Small intestine (tissue), 7 donors: ENCODE measurements around the gene MKRN3. TPM values are rescaled to one million over a fixed set of nuclear protein-coding genes. Genes with fewer than 3 reads are reported as not detected.
A peak's percentile ranks its signal among the peaks of the same experiment; 100 is the strongest.

Source experiments
- DNase-seq, 2 donors: peaks; one replicate each; pipeline versions ENCODE4 v3.0.0 to v3.0.0-alpha.2; 2013
- FAIRE-seq: peaks from 2 replicates; lab custom pipeline; 2012; peaks lifted over from hg19 to GRCh38; lab: Jason Lieb, UNC
- H3K27ac ChIP-seq, 3 donors: one replicate each; pipeline ENCODE4 v1.5.1; 2013; ENCODE audit warnings: low read length in 2 of 3, mild to moderate bottlenecking in 2 of 3, control low read depth in 1 of 3, inconsistent platforms in 1 of 3, low read depth in 1 of 3, moderate library complexity in 1 of 3
- H3K27me3 ChIP-seq, 3 donors: one replicate each; pipeline ENCODE4 v1.6.1; 2013; ENCODE audit warnings: low read length in 3 of 3, inconsistent platforms in 1 of 3; ENCODE audit not compliant: control insufficient read depth in 3 of 3, insufficient read depth in 3 of 3
- H3K36me3 ChIP-seq, 3 donors: one replicate each; pipeline ENCODE4 v1.6.1; 2013; ENCODE audit warnings: low read length in 3 of 3, inconsistent platforms in 1 of 3, low read depth in 1 of 3, mild to moderate bottlenecking in 1 of 3, moderate library complexity in 1 of 3; ENCODE audit not compliant: control insufficient read depth in 3 of 3, insufficient read depth in 2 of 3
- H3K4me1 ChIP-seq, 3 donors: one replicate each; pipeline ENCODE4 v1.6.1; 2013; ENCODE audit warnings: low read length in 2 of 3, inconsistent platforms in 1 of 3, low read depth in 1 of 3, mild to moderate bottlenecking in 1 of 3, moderate library complexity in 1 of 3; ENCODE audit not compliant: control insufficient read depth in 3 of 3, insufficient read depth in 2 of 3
- H3K4me3 ChIP-seq, 3 donors: one replicate each; pipeline ENCODE4 v1.5.1; 2013; ENCODE audit warnings: low read length in 3 of 3, control low read depth in 1 of 3, inconsistent platforms in 1 of 3, low read depth in 1 of 3, mild to moderate bottlenecking in 1 of 3, moderate library complexity in 1 of 3
- H3K9me3 ChIP-seq, 2 donors: one replicate each; pipeline ENCODE4 v1.6.1; 2013; ENCODE audit warnings: low read depth in 1 of 2, low read length in 1 of 2; ENCODE audit not compliant: control insufficient read depth in 2 of 2, insufficient read depth in 1 of 2
- WGBS, 3 donors: extraction: QIAGEN DNeasy Blood & Tissue Kit; methylation state at CpG; one replicate each; pipeline ENCODE4 v1.1.7; 2013; 5-methylcytosine and 5-hydroxymethylcytosine counted together
- polyA plus RNA-seq, 4 donors: library from polyadenylated mRNA; stranded (reverse) in 3 of 4; unstranded in 1 of 4; fragments of 200-250 nt in 3 of 4; fragments of 120-200 nt in 1 of 4; gene quantifications; one replicate each; pipeline versions ENCODE4 v1.2.1 to v1.2.3, GENCODE V29; 2013
- donor health status: healthy with polysubstance abuse.
- donor health status: control.
- donor health status: control.
- donor health status: Bipolar disorder and iron deficiency.
- donor health status: healthy.

Gene MKRN3
- polyA plus RNA-seq, 4 donors = 0.38 to 0.39 TPM; not detected in 2

- WGBS, 3 donors = 47 to 65% (median 59%) methylated on average over 4 of the region's 4 CpGs
- FAIRE-seq = no peak
- peaks cover 0 to 6% of the 10 kb centered on the region in 2 donors for H3K9me3 ChIP-seq
Observed at GRCh38 chr15:23539892-23540291, 25.6 kb upstream of the MKRN3 start.

GRCh38 chr15:23546158-23546557 lies 19.3 kb upstream of the MKRN3 start:
- no peak overlapping the region for H3K27ac ChIP-seq
- peaks cover 0 to 2% of the 10 kb centered on the region in 2 donors for H3K9me3 ChIP-seq
- no peak for FAIRE-seq
- H3K4me1 ChIP-seq = no peaks in the 10 kb centered on the region
- no peaks in the 10 kb centered on the region for H3K27me3 ChIP-seq
- no peak overlapping the region for H3K4me3 ChIP-seq
- no peaks in the 10 kb centered on the region for H3K36me3 ChIP-seq
- no peak for DNase-seq

More at GRCh38 chr15:23539892-23540291, 25.6 kb upstream of the MKRN3 start:
- no peak overlapping the region for H3K4me3 ChIP-seq
- no peak for DNase-seq
- no peaks in the 10 kb centered on the region for H3K36me3 ChIP-seq
- no peak overlapping the region for H3K27ac ChIP-seq
- no peaks in the 10 kb centered on the region for H3K27me3 ChIP-seq
- H3K4me1 ChIP-seq = no peaks in the 10 kb centered on the region

DNA sequence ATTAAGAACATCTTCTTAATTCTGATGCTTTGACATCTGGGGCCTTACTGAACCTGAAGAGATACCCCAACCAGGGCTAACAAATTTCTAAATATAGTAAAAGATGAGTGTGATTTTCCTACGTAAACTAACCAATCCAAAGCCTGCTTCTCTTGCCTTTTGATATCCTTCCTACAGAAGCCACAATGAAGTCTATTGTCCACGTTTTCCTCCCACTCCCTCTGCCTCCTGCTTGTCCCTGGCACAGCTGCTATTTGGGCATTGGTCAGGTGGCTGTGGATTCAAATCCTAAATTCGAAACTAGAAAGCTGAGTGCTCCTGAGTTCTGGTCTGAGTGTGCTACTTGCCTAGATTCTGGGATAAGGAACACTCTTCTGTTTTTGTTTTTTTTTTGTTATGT lies 17.4 kb upstream of the MKRN3 start:
- H3K9me3 ChIP-seq = peaks cover 0 to 2% of the 10 kb centered on the region in 2 donors
- H3K27me3 ChIP-seq = no peaks in the 10 kb centered on the region
- H3K36me3 ChIP-seq = no peaks in the 10 kb centered on the region
- DNase-seq (no peak), FAIRE-seq (no peak)
- WGBS, 3 donors = 38 to 50% (median 41%) methylated on average over 3 of the region's 3 CpGs
- H3K4me1 ChIP-seq = no peaks in the 10 kb centered on the region
- no peak overlapping the region for H3K4me3 ChIP-seq
- H3K27ac ChIP-seq = no peak overlapping the region

- Histone ChIP-seq H3K4me3 (no peak overlapping the region), H3K27me3 (no peaks in the 10 kb centered on the region), H3K4me1 (no peaks in the 10 kb centered on the region), H3K9me3 (peaks cover 0 to 5% of the 10 kb centered on the region in 2 donors), H3K36me3 (no peaks in the 10 kb centered on the region), H3K27ac (no peak overlapping the region)
- FAIRE-seq = no peak
- 48 to 64% (median 56%) methylated on average over 19 of the region's 19 CpGs for WGBS, 3 donors
- DNase-seq = no peak
Observed at GRCh38 chr15:23561914-23562313, 3.6 kb upstream of the MKRN3 start.

GRCh38 chr15:23564821-23565394 lies 566 bp upstream of the MKRN3 start:
- Histone ChIP-seq H3K36me3 (no peaks in the 10 kb centered on the region), H3K27ac (peak overlapping the region in 1 of 3 donors; percentile 45), H3K4me1 (no peaks in the 10 kb centered on the region), H3K27me3 (no peaks in the 10 kb centered on the region), H3K9me3 (peaks cover 0 to 5% of the 10 kb centered on the region in 2 donors), H3K4me3 (no peak overlapping the region)
- FAIRE-seq = no peak
- WGBS, 3 donors = 84 to 85% (median 84%) methylated on average over 14 of the region's 14 CpGs
- DNase-seq = no peak

- FAIRE-seq (no peak), DNase-seq (no peak)
- Histone ChIP-seq H3K9me3 (peaks cover 0 to 5% of the 10 kb centered on the region in 2 donors), H3K27ac (peak overlapping the region in 1 of 3 donors; percentile 14), H3K4me1 (no peaks in the 10 kb centered on the region), H3K27me3 (no peaks in the 10 kb centered on the region), H3K36me3 (no peaks in the 10 kb centered on the region), H3K4me3 (peak overlapping the region in 2 of 3 donors; percentile 22 to 47)
- WGBS, 3 donors = 80 to 83% (median 81%) methylated on average over 22 of the region's 22 CpGs
Observed at GRCh38 chr15:23566071-23566554, 639 bp downstream of the MKRN3 start.

DNA sequence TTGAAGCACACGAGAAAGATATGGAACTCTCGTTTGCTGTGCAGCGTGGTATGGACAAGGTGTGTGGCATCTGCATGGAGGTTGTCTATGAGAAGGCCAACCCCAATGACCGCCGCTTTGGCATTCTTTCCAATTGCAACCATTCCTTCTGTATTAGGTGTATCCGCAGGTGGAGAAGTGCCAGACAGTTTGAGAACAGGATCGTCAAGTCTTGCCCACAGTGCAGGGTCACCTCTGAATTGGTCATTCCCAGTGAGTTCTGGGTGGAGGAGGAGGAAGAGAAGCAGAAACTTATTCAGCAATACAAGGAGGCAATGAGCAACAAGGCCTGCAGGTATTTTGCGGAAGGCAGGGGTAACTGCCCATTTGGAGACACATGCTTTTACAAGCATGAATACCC lies 1.2 kb downstream of the MKRN3 start:
- Histone ChIP-seq H3K4me3 (peak overlapping the region in 1 of 3 donors; percentile 47), H3K4me1 (no peaks in the 10 kb centered on the region), H3K9me3 (peaks cover 0 to 5% of the 10 kb centered on the region in 2 donors), H3K36me3 (no peaks in the 10 kb centered on the region), H3K27ac (no peak overlapping the region), H3K27me3 (no peaks in the 10 kb centered on the region)
- FAIRE-seq (no peak), DNase-seq (no peak)
- 80 to 87% (median 84%) methylated on average over 8 of the region's 8 CpGs for WGBS, 3 donors

DNA sequence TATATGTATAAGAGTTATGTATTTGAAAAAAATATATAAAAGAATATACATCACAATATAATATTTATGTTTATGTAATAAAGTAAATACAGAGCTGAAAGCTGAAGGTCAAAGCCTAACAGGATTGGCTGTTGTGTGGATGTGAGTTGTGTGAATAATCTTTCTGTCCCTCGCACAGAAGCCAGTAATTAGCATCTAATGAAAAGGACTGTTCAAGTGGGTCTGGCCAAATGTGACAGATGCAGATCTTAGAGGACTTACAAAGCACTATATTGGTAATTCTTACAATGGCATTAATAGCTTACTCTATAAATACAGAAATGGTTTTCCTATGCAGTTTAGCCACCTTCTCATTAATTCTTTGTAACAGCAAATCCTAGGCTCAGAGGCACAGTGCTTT lies 2.4 kb downstream of the MKRN3 start:
- Histone ChIP-seq H3K27ac (no peak overlapping the region), H3K4me3 (no peak overlapping the region), H3K36me3 (no peaks in the 10 kb centered on the region), H3K9me3 (peaks cover 0 to 5% of the 10 kb centered on the region in 2 donors), H3K4me1 (no peaks in the 10 kb centered on the region), H3K27me3 (no peaks in the 10 kb centered on the region)
- WGBS, 3 donors = 58 to 70% (median 65%) methylated on average over 1 of the region's 1 CpG
- FAIRE-seq = no peak
- no peak for DNase-seq
